CD1c-positive myeloid dendritic cell (primary cell): Measurements from ENCODE around the gene TMED9.
A peak's percentile ranks its signal among the peaks of the same experiment; 100 is the strongest.
"Not testable (repeated sequence)": the region's sequence is repeated elsewhere in the genome, so short reads cannot be mapped to it uniquely, and the experiment has no call there.

Experiments
- DNase-seq: peaks from one replicate; pipeline ENCODE4 v3.0.0-alpha.2; 2016; ENCODE audit errors: extremely low spot score

Gene TMED9

DNA sequence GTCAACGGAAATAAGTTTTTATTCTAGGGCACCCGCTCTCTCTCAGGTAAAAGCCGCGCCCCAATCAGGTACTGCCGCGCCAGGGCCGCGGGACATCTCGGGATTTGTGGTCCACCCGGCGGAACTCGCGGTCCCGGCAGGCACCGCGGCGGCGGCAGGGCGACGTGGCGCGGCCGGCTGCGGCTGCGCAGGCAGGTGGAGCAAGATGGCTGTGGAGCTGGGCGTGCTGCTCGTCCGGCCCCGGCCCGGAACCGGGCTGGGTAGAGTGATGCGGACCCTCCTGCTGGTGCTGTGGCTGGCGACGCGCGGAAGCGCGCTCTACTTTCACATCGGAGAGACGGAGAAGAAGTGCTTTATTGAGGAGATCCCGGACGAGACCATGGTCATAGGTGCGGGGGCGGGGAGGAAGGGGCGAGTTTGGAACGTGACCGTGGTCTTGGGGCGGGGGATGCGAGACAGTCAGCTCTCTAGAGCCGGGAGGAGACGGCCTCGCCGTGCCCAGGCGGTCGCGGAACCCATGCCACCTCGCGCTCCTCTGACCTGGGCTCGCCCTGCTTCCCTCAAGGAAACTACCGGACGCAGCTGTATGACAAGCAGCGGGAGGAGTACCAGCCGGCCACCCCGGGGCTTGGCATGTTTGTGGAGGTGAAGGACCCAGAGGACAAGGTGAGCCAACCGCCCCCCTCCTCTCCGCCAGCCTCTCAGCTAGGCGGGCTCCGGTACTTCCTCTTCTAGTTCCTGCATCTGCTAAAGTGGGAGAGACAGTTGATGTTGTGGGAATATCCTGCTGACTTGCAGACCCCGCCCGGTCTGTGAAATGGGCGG, at the start of gene TMED9:
TMED9 (plus strand) TSS at position 194 of the 825 bp plus-strand sequence; CDS start at position 206, 12 bp downstream.
- DNase-seq, result peak; percentile 88

DNA sequence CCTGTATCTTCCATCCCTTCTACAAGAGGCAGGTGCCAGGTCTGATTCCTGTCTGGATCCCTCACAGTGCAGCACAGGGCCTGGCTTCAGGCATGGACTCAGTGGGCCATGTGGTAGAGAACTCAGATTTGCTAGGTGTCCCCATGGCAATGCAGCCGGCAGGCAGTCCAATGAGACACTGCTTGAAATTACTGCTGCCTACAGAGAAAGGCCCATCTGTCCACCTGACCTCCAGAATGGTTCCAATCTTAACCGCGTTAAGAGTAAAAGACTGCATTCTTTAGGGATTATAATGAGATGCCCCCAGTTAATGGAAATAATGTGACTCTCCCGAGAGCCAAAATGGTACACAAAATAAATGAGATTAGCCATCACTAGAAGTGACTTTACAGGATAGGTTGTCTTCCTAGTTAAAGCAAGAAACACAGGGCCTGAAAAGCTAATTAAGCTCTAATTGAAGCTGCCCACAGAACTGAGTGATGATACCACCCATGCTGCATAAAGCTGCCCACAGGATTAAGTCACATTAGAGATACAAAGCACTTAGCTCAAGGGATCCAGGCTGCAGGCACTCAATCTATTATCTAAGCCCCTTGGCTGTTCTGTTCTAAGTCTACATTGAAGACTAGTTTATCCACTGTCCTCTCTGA, 49.1 kb upstream of the TMED9 start:
- DNase-seq, result no peak

DNA sequence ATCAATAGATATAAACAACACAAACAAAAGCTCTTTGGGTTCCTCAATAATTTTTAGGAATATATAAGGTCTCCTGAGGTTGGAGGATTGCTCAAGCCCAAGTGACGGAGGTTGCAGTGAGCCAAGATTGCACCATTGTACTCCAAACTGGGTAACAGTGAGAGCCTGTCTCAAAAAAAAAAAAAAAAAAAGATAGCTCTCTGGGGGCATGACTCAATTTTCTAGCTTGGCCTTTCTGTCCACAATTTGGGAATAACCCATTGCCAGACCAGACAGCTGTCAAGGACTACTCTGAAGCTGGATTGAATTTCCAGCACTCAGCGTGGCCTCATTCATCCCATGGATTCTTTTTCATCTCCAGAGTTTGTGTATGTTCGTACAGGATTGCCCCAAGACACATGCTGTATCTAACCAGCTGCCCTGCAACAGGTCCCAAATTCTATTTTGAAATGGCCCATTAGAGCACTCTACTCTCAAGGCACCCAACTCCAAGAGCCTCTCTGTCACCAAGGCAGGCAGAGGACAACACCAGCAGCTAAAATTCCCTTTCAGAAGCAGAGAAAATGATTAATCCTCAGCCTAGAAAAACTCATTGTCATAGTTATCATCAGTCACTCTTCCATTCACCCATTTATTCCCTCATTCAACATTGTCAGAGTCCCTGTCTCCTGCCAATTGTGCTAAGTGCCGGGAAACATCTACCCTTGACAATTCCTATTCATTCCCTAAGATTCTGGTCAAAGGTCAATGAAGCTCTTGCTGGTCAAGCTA, 46.3 kb upstream of the TMED9 start:
- DNase-seq, result peak; percentile 66

DNA sequence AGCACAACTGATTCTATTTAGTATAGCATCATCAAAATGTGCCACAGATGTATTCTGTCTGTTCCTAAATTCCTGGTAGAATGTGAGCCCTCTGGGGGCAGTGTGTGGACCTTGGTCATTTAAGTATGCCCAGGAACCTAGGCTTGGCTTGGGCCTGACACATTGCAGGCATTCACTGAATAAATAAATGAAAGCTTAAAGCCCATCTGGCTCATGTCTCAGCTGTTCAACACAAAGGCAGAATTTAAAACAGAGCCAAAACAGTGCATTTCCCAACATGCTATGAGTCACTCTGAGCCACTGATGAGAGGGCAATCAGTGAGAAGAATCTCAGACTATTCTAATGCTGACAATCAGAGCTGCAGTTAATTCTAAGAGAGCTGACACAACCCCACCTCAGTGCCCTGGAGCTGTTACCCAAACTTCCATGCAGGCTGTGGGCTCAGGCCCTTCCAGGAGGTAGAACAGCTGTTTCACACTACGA, 45.7 kb upstream of the TMED9 start:
- peak; percentile 47 for DNase-seq

DNA sequence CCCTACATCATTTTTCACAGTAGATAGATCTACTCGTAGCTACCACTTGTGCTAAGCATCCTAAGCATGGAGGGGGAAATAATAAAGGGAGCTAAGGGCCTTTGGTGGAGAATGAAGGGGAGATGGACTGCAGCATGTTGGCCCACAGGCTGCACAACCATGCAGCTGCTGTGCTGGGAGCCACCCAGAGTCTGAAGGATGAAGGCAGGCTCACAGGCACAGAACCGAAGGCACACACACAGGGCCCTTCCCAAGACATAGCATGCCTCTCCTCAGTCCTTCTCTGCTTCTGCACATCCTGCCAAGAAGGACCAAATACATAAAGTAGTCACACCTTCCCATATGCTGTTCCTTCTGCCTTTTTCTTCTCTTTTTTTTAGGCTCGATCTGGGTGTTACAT, 44.3 kb upstream of the TMED9 start:
- no peak for DNase-seq

DNA sequence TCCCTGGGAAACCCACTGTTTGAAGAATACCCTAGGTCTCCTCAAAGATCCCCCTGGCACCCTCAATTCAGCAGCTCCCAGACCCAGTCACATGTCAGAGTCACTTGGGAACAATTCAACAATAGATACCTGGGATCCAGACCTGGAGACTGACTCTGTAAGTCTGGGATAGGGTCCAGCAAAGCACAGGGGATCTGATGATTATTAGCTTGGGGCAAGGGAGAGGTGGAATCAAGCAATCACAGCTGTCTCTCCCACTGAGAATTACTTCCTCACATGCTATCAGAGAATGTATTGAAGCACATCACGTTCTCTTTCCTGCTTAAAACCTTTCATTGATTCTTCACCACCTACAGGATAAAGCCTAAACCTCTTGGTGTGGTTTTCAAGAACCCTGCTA, 43.5 kb upstream of the TMED9 start:
- no peak for DNase-seq

DNA sequence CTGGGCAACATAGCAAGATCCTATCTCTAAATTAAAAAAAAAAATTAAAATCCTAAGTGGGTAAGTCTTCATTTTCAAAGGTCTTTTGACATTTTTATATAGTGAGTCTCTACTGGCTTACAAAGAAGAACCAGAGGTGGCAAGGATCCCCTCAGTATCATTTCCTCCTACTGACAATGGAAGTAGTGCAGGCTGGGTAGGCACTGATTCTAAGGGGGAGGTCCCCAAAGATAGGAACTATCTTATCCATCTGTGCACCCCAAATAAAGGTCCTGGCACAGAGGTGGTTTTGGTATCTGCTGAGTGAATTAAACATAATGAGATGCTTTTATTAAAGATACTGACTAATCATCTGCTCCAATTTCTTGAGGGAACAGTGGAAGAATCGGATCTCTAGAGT, 41.9 kb upstream of the TMED9 start:
- DNase-seq, result peak; percentile 23

DNA sequence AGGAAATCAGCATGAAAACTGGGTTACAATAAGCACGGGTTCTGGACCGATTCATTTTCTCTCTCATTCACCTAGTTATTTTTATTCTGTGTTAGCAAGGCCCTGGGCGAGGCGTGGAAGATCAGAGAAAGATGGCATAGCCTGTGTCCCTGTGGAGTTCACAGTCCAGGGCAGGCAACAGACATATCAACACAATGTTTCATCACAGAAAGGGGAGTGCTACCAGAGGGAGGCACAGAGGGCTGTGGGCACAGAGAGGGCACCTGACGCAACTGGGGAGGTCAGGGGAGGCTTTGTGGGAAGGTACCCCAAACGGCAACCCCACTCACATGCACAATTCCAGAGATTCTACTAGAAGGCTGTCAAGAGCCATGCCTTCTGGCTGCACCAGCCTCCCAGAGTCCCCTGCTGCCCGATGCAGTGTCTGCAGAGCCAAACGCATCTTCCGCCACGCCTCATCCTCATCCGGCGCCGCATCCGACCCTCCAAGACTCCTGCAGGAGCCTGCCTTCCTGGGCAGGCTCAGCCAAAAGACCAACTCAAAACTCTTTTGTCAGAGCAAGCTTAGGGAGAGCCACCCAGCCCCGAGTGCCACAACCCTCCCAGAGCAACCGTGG, 39.1 kb upstream of the TMED9 start:
- no peak for DNase-seq

DNA sequence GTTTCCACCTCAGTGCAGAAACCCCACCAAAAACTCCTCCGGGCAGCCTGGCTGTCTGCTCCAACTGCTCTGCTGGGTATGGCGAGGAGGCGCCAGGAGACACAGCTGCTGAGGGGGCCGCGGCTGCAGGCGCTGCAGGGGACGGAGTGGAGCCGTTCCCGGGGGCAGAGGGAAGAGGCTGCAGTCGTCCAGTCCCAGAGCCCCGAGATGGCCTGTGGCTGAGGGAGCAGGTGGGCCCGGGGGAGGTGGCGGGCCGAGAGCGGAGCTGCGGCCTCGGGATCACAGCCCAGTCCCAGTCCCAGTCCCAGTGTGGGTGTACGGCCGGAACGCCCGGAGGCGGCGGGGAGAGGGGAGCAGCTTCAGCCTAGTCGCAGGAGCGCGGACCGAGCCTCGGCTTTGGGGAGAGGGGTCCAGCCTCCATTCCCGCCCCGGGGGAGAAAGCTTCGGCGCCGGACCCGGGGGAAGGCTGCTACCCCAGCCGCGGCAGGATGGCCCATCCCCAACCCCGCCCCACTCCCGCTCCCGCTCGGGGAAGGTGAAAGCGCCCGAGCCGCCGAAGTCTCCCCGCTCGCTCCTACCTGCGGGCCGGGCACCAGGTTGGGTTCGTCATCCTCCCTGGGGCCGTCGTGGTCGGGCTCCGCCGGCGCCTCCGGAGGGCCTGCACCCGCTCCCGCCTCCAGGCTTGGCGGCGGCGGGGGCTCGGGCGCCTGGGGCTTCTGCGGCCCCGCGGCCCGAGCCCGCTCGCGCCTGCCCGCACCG, 38.2 kb upstream of the TMED9 start:
- DNase-seq, result peak; percentile 35

DNA sequence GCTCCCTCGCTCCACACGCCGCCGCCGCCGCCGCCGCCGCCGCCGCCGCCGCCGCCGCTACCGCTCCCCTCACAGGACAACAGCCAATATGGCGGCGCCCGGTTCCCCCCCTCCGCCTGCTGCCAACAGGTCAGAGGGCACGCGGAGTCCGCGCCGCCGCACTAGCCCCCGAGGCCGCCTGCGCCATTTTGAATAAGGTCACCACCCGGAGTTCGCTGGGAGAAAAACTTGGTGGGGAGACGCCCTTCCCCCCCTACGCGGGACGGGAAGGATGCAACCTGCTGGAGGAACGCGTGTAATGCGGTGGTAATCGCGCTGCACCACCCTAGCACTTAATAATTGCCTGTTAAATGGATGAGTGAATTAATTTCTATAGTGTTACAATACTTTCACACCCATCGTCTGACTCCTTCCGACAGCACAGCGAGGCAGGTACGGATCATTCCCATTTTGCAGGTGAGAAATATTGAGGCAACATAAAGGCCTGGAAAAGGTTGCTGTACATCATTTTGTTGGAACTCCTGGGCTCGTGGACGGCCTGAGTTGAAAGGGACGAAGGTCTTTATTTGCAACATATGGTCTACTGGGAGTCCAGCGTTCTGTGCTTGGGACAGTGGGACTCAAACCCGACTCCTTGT, 37.4 kb upstream of the TMED9 start, which contains the start of gene FAM193B:
FAM193B (minus strand) TSS at position 90 of the 638 bp plus-strand sequence. CDS start 105 bp downstream, outside the sequence.
- DNase-seq, result peak; percentile 96

DNA sequence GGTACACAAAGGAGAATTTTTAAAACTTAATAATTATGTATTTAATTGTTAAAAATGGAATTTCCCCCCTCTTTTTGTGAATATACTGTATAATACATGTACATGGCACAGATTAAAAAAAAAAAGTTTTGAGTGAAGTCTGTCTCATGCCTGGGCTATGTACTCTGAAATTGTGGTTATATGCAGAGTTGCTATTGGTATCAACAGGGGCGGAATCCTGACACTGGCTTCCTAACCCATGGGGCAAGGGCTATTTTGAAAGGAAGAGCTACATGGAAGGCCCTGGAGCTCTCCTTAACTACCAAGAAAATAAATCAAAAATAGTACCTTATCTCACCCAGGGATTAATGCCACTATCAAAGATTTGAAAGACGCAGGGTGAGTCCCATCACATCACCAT, 36.8 kb upstream of the TMED9 start:
- DNase-seq, result no peak

DNA sequence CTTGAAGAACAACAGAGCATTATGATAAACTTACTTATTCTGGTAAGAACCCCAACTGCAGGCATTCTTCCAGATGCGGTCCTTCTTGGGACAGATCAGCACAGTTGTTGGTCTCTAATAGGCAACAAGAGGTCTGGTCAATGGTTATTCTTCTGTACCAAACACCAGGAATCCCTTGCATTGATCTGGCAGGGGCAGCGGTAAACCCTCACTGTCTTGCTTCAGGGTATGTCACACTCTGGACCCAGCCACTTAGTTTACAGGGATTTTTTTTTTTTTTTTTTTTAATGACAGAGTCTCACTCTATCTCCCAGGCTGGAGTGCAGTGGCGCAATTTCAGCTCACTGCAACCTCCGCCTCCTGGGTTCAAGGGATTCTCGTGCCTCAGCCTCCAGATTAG, 36.3 kb upstream of the TMED9 start:
- DNase-seq, result no peak

DNA sequence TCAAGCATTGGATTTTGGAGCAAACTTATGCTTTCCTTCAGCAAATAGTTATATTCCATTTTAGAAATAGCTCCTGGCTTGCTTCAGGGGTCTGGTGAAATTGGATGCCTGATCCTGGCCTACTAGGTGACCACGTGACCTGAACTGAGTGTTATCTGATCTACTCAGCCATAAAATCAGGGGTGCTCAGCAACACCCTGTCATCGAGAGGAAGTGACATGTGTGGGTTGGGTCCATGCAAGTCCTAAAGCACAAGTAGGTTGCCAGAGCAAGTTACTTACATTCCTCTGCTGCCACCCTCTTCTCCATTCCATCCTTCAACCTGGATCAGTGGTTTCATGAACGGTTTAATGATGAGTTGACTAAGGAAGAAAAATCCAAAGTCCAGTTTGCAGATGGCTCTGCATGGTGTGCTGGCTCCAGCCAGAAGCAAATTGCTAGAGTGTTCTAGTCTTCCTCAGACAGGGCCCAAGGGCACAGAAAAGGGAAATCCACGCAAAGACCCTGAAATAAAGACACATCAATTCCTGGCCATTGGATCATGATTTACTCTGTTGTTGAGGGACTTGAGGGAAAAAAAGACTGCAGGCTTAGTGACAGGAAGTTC, 34.9 kb upstream of the TMED9 start:
- no peak for DNase-seq

DNA sequence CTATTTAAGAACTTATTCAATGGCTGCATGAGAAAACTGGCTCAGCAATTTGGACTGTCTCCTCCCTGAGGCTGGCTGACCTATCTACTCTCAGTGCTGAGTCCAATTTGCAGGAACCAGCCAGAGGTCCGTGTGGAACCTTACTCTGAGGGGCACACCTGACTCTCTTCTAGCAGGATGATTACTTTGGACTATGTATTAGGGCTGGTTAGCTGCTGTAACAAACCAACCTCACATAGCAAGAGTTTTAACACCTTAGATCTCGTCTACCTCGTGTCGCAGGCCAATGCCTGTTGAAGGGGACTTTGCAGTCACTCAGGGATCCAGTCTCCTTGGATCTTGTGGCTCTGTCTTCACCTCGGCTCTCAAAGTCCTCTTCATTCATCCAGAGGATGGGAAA, 34.2 kb upstream of the TMED9 start:
- no peak for DNase-seq

DNA sequence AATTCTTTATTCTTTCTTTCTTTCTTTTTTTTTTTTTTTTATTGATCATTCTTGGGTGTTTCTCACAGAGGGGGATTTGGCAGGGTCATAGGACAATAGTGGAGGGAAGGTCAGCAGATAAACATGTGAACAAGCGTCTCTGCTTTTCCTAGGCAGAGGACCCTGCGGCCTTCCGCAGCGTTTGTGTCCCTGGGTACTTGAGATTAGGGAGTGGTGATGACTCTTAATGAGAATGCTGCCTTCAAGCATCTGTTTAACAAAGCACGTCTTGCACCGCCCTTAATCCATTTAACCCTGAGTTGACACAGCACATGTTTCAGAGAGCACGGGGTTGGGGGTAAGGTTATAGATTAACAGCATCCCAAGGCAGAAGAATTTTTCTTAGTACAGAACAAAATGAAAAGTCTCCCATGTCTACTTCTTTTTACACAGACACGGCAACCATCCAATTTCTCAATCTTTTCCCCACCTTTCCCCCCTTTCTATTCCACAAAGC, 32.5 kb upstream of the TMED9 start:
- DNase-seq, result not testable (repeated sequence)

DNA sequence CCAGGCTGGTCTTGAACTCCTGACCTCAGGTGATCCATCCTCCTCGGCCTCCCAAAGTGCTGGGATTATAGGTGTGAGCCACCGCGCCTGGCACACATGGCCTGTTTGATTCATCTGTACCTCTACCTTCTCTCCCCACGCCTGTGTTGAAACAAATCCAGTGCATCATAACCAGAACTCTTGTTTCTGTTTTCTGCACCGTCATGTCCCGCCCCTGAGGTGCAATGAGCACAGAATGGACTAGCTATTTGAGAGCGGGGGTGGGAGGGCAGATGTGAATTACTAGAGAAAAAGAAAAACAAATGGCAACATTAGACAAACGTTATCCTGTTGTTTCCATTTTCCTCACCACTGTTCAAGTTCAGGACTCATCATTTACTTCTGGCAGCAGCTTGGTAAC, 27.0 kb upstream of the TMED9 start:
- no peak for DNase-seq

DNA sequence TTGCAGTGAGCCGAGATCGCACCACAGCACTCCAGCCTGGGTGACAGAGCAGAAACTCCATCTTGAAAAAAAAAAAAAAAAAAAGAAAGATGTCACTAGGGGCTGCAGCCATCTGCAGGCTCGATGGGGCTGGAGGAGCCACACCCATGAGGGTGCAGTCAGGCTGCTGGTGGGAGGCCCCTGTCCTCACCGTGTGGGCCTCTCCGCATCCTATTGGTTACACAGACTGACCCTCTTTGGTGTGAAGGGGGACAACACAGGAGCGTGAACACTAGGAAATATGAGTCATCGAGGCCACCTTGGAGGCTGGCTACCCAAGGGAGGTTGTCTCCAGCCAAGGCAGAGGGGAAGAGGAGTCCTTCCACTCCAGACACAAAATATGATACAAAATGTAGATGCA, 23.7 kb upstream of the TMED9 start:
- DNase-seq, result no peak

DNA sequence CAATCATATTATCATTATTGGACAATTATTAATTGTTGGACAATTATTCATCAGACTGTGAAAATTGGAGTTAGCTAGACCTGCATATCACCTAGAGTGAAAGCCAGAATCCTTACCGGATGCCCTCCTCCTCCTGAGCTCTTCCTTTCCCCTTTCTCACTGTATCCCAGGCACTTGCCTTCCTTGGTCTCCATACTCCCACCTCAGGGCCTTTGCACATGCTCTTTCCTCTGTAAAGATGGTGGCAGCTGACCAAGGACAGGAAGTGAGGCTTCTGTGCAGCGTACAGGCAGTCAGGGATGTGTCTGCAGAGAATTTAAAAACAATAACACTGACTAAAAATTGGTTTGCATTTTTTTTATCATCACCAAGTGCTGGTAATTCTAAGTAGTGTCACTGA, 22.1 kb upstream of the TMED9 start:
- DNase-seq, result no peak

DNA sequence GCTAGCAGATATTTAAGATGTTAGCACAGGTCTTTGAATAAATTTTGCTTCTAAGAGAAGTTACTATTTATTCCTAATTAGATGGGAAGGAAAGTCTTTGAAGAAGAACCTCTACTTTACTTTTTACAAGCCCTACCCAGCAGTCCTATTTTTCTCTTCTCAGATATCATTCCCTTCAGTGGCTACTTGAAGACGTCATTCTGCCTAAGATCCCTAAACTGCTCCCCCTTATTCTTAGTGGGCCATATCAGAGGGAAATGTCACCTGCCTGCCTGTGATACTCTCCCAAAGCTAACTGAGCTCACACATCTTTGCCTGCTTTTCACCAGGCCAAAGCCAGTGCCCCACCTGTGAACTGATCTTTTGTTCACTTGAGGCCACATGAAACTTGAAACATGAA, 16.5 kb upstream of the TMED9 start:
- no peak for DNase-seq

DNA sequence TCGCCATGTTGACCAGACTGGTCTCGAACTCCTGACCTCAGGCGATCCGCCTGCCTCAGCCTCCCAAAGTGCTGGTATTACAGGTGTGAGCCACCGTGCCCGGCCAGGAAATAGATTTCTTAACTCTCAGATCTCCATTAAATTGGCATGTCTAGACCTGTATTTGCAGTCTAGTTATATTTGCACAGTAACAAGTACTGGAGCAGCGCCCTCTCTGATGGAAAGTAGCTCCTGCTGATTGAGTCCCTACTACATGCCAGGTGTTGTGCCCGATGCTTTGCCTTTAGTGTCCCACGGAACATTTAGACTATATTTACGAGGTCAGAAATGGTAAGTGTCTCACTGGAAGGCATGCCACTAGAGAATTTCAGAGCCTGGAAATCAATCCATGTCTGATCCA, 15.8 kb upstream of the TMED9 start:
- no peak for DNase-seq
